MM.1S (cell line): ENCODE data around the gene ALDH3B1.

Source experiments
- CTCF ChIP-seq: fragments of 300-600 bp; sonication (generic); IDR thresholded peaks from 2 replicates; pipeline ENCODE4 v1.5.1; 2016; ENCODE audit warnings: antibody characterized with exemption, low read length, mixed read lengths
- EZH2 ChIP-seq: fragments of 300-600 bp; sonication (generic); optimal IDR thresholded peaks from 2 replicates; pipeline ENCODE3; 2017; ENCODE audit warnings: low read depth, mild to moderate bottlenecking, antibody characterized with exemption, low read length, mixed read lengths
- EZH2phosphoT487 ChIP-seq: fragments of 300-600 bp; sonication (generic); IDR thresholded peaks from 2 replicates; pipeline ENCODE4 v1.6.1; 2018; ENCODE audit warnings: antibody characterized with exemption, low read length

GRCh38 chr11:68049509-68050370, 39.6 kb downstream of the ALDH3B1 start:
- TF ChIP-seq EZH2 (no peak), CTCF (no peak), EZH2phosphoT487 (no peak)
